ENCODE measurements around the gene ADCY5.

DNA sequence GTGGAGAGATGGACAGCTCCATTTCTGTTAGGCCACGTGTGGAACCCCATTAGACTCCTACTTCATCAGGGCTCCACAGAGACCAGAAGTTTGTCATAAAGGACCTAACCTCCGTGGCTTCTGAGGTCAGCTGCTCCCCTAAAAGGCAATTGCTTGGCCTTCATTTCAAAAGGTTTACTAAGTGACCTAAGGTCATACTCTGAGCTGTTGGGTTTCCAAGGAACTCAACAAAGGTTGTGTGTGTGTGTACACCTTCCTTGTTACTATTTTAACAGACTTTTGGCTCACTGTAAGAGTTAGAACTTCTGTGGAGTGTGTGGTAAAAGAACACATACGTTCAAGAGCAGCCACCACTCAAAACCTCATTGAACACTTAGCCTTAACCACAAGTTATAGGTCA is 173.2 kb downstream of the ADCY5 start:
- TF ChIP-seq, protein P1, sequence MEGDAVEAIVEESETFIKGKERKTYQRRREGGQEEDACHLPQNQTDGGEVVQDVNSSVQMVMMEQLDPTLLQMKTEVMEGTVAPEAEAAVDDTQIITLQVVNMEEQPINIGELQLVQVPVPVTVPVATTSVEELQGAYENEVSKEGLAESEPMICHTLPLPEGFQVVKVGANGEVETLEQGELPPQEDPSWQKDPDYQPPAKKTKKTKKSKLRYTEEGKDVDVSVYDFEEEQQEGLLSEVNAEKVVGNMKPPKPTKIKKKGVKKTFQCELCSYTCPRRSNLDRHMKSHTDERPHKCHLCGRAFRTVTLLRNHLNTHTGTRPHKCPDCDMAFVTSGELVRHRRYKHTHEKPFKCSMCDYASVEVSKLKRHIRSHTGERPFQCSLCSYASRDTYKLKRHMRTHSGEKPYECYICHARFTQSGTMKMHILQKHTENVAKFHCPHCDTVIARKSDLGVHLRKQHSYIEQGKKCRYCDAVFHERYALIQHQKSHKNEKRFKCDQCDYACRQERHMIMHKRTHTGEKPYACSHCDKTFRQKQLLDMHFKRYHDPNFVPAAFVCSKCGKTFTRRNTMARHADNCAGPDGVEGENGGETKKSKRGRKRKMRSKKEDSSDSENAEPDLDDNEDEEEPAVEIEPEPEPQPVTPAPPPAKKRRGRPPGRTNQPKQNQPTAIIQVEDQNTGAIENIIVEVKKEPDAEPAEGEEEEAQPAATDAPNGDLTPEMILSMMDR (IDR thresholded peaks at IDR 0.05; ENCODE audit: poor library complexity): no peak
- TF ChIP-seq EZH2phosphoT487 (IDR thresholded peaks at IDR 0.05; ENCODE audit: low read depth, severe bottlenecking, unreplicated experiment) (no peak), EZH2 (IDR thresholded peaks at IDR 0.05; ENCODE audit: borderline replicate concordance) (no peak)
